ENCODE data around the gene TECPR2.

DNA sequence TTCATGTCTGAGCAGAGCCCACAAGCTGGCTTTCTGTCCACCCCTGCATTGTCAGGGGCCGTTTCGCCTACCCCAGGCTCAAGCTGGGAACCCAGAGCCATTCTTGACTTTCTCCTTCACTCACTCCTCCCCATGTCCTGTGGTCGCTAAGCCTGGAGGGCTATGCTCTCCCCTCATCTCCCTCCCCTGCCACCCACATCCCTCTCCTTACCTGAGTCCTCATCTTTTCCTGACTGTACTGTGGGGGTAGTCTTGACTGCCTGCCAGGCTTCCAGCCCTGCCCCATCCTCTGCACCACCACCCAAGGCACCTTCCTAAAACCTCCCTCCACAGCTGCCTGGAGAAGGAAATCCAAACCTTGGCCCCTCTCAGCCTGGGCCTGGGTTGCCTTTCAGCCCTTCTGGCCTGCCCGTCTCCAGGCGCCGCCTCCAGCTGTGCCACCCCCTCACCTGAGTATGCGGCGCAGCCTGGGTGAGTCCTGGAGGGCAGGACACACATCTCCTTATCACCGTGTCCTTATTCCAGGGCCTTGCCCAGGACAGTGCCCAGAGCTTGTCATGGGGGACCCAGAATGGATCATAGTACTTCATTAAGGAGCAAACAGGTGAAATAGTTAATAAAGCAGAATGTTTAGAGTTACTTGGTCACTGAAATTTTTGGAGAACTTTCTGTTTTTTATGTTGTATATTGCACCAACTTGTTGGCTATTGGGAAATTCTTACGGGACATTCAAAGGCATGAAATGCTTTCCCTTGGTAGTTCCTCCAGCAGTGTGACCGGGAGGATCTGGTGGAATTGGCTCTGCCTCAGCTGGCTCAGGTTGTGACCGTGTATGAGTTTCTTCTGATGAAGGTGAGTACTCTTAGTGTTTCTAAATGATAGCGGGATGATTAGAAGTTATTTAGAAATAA is 28.7 kb upstream of the TECPR2 start:
- no peak for TF ChIP-seq POLR2A (IDR thresholded peaks at IDR 0.05)
- TF ChIP-seq, protein P1, sequence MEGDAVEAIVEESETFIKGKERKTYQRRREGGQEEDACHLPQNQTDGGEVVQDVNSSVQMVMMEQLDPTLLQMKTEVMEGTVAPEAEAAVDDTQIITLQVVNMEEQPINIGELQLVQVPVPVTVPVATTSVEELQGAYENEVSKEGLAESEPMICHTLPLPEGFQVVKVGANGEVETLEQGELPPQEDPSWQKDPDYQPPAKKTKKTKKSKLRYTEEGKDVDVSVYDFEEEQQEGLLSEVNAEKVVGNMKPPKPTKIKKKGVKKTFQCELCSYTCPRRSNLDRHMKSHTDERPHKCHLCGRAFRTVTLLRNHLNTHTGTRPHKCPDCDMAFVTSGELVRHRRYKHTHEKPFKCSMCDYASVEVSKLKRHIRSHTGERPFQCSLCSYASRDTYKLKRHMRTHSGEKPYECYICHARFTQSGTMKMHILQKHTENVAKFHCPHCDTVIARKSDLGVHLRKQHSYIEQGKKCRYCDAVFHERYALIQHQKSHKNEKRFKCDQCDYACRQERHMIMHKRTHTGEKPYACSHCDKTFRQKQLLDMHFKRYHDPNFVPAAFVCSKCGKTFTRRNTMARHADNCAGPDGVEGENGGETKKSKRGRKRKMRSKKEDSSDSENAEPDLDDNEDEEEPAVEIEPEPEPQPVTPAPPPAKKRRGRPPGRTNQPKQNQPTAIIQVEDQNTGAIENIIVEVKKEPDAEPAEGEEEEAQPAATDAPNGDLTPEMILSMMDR (IDR thresholded peaks at IDR 0.05) = no peak
